Measurements from ENCODE around the gene DCAF12L2. TPM values are rescaled to one million over a fixed set of nuclear protein-coding genes. Genes with fewer than 3 reads are reported as not detected.
A peak's percentile ranks its signal among the peaks of the same experiment; 100 is the strongest.
"Not testable (repeated sequence)": the region's sequence is repeated elsewhere in the genome, so short reads cannot be mapped to it uniquely, and the experiment has no call there.

Gene DCAF12L2
- not detected in 2 replicates for total RNA-seq (2014; rRNA removed; shearing (Covaris generic))
- polyA plus RNA-seq (2015; cell fraction: cytosol; rRNA removed) = not detected in 2 replicates
- not detected in 2 replicates for polyA plus RNA-seq (2015; cell fraction: nucleus; rRNA removed)

DNA sequence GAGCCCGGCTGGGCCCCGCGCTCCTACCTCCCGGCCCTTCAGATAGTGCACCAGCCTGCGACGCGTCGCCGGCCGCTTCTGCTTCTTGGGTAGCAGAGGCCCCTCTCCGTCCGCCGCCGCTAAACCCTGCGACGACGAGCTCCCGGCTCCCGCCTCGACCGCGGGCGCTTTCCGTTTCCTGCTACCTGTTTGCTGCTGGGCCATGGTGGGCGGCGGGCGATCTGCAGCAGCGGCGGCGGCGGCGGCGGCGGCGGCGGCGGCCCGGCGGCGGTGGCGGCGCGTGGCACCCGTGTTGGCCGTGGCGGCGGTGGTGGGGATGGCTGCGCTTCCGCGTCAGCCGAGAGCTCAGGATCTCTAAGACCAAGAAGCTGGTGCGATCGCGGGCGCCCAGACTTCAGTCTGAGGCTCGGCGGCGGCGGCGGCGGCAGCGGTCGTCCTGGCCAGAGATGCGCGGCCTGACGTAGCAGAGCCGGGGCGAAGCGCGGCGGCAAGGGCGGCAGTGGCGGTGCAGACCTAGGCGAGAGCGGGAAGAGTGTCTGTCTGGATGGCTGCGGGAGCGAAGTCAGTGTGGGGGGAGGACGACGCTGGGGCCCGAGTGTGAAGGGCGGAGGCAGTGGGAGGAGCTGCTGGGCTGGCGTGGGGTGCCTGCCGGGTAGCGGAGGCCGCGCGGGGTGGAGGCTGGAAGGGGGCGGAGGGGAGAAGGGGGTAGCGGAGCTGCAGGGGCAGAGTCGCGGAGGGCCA is at the start of gene DCAF12L2:
TSS of gene DCAF12L2 (minus strand) at position 569 of the 741 bp plus-strand sequence. CDS start at position 204, 365 bp downstream.
- no peak for DNase-seq (ENCODE audit: low read depth)

DNA sequence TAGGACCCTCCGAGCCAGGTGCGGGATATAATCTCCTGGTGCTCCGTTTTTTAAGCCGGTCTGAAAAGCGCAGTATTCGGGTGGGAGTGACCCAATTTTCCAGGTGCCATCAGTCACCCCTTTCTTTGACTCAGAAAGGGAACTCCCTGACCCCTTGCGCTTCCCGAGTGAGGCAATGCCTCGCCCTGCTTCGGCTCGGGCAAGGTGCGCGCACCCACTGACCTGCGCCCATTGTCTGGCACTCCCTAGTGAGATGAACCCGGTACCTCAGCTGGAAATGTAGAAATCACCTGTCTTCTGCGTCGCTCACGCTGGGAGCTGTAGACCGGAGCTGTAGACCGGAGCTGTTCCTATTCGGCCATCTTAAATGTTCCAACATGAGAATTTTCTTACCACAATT is 24.8 kb upstream of the DCAF12L2 start:
- DNase-seq (ENCODE audit: low read depth) = not testable (repeated sequence)

DNA sequence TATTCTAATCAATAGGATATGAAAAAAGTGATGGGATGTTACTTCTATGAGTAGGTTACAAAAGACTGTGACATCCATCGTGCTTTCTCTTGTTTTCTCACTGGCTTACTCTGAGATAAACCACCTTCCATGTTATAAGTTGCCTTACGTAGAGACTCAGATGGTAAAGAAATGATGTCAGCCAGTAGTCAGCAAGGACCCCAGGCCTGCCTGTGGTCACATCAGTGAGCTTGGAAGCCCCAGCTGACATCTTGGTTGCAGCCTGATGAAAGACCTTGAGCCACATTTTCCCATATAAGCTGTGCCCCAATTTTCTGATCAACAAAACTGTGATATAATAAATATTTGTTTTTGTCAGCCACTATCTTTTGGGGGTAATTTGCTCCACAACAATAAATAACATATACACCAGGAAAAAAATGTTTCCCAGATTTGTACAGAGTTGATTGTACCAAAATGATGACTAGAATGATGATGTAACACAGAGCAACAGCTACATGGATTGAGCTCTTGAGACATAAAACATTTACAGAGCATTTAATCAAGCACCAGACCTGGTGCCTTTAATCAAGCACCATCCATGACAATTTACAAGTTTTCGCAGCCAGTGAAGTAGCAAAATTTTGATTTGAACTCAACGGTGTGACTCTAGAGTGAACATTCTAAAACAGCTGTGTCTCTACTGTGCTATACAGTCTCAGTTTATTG is 11.2 kb upstream of the DCAF12L2 start:
- DNase-seq (ENCODE audit: low read depth) = no peak

DNA sequence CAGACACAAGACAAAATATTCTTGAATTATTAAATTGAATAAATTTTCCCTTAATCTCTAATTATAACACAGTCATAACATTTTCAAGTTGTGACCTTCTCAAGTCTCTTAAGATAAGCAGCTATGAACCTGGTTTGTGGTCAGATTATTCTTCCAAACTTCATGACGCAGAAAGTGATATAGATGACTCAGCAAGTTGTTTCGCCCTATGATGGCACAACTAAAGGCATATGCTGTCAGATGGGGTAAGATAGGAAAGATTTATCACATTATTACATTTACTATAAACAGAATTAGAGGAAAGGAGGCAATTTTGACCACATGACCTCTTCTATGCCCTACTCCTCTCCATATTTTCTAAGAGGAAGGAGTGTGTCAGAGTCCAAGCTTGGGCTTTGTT is 4.6 kb upstream of the DCAF12L2 start:
- DNase-seq (ENCODE audit: low read depth) = peak; percentile 10

DNA sequence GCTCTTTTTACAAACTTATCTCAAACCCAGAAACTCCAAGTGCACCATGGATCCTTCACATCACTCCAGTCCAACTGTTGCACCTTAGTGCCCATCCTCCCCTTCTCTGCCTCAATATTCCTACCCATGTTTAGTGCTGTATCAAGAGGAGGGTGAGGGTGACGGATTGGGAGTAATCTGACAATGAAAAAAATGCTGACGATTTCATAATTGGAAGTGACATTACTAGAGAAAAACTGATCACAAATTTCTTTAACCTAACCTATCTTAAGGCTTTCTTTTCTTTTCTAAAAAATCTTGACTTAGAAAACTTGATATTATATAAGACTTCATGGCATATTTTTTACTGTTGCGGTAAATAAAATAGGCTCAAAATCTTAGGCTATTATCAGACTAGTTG is 1.5 kb upstream of the DCAF12L2 start:
- DNase-seq (ENCODE audit: low read depth) = no peak

DNA sequence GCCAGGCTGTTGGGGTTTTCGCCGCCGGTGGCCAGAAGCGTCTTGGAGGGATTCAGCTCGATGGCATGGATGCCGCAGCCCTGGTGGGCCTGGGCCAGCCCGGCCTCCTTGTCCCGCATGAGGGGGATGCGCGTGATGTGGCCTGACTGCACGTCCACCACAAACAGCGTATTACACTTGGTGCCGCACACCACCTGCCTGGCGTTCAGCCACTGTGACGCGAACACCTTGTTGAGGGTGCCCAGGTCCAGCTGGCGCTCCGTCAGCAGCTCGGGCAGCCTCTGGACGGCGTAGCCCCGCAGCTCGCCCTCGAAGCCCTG is 728 bp downstream of the DCAF12L2 start:
- no peak for DNase-seq (ENCODE audit: low read depth)

DNA sequence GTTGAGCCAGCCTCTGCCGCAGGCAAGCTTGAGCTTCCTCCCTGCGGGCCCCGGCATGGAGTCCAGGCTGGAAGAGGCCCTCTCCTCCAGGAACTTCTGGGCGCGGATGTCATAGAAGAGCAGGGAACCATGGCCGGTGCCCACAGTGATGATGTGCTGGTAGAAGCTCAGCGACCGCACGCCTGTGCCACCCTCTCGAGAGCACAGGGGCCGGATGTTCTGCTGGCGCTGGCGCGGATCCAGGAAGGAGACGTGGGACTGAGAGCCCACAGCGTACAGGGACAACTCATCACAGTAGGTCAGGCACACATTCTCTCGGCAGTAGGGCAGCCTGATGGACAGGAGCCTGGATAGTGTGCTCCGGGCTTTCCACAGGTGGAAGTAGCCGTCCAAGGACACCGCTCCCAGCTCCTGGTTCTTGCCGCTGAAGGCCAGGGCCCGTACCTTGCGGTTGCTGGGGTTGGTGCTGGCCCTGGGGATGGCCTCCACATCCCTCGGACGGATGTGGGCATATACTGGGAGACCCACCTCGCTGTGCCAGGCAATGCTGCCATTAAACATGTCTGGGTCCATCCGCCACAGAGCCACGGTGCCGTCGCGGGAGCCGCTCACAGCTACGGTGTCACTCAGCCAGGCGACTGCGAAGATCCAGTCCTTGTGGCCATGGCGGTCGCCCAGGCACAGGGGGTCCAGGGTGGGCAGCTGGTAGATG is 1.2 kb downstream of the DCAF12L2 start:
- no peak for DNase-seq (ENCODE audit: low read depth)

DNA sequence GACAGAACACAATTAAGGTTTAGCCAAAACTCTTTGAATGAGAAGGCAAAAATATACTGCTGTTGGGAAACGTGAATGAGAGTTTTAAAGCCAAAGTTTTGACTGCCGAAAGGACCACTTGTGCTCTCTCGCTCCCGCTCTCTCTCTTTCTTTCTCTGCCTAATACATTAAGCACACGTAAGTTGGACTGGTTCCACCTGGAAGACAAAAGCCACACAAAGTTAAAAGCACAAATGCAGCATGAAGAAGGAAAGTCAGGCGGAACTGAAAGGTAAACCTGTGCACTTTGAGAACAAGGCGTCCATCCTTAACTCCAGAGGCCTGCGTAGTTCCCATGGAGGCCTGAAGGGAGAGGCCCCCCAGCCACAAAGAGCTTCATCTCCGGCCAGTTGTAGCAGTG is 1.9 kb downstream of the DCAF12L2 start:
- DNase-seq (ENCODE audit: low read depth) = no peak

DNA sequence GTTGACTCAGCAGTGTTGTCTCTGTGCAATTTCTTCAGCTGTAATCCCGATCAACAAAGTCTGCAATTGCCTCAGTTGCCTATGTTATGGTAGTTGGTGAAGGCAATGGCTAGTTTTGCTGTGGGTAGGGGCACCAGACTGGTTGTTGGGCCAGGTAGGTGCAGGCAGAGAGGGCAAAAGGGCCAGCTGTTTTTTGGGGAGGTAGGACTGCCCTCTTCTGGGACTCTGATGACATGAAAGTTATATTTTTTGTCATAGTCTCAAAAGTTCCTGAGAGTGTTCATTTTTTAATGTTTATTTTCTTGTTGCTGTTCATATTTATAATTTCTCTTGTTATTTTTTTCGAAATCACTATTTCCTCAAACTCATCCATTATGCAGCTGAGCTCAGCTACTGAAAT is 25.1 kb downstream of the DCAF12L2 start:
- no peak for DNase-seq (ENCODE audit: low read depth)

DNA sequence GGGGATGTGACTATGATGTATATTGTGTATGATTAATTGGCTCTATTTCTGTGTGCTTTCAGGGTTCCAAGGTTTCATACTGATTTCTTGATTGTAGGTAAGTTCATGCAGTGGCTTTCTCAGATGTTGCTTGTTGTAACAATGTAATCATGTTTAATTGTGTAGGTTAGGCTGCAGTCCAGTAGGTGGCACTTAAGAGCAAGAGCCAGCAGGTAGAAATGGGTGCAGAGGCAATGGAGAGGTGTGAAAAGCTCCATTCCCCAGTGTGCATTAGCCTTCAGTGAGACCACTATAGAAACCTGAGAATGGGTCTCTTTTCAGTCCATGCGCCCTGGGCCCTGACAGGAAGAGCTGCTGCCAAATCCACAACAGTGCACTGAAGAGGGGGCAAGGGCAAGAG is 28.2 kb downstream of the DCAF12L2 start:
- peak; percentile 0 for DNase-seq (ENCODE audit: low read depth)

DNA sequence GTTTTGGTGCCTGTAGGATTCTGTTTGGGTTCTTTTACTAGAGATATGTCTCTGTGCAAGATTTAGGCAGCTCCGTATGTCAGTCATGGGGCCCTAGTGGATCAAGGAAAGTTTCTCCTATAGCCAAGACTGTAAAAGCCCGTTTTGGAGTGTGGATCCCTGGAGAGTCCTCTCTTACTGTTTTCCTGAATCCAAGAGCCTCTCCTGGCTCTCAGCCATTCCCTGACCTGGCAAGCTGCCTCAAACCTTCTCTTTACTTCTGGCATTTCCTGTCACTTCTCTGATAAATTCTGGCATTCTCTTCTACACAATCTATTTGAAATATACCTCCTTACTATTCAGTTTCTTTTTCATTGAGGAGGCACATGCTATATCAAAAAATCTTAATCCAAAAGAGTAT is 41.4 kb downstream of the DCAF12L2 start:
- DNase-seq (ENCODE audit: low read depth) = peak; percentile 51
